ENCODE results near the gene DYNC2I2.

Gene DYNC2I2

GRCh38 chr9:128637656-128638055 is 19.0 kb downstream of the DYNC2I2 start:
- Histone ChIP-seq H3F3A (ENCODE audit: insufficient read depth, low read length) (no peaks in the 10 kb centered on the region), H3K4me1 (ENCODE audit: low read length) (no peaks in the 10 kb centered on the region), H3K27me3 (replicated peaks; ENCODE audit: insufficient read depth, low read length) (no peaks in the 10 kb centered on the region), H3K4me3 (ENCODE audit: low read length) (no peak overlapping the region), H3K36me3 (replicated peaks; ENCODE audit: insufficient read depth, low read length) (peaks cover 4% of the 10 kb centered on the region; the same call in 1 of the 2 replicates), H2AFZ (ENCODE audit: low read length) (no peak overlapping the region), H3K27ac (ENCODE audit: low read length) (no peak overlapping the region), H3K9ac (ENCODE audit: low read length) (no peak overlapping the region), H3K79me2 (ENCODE audit: low read length) (peaks cover 7% of the 10 kb centered on the region; the same call in 1 of the 2 replicates), H4K20me1 (ENCODE audit: insufficient read depth, low read length) (no peaks in the 10 kb centered on the region), H3K9me2 (replicated peaks; ENCODE audit: insufficient read depth, low read length) (no peaks in the 10 kb centered on the region), H3K9me3 (replicated peaks; ENCODE audit: insufficient read depth, low read length) (no peaks in the 10 kb centered on the region), H3K4me2 (ENCODE audit: low read depth, low read length) (no peak overlapping the region)
- TF ChIP-seq EZH2phosphoT487 (IDR thresholded peaks at IDR 0.05; ENCODE audit: low read length) (no peak), CTCF (IDR thresholded peaks at IDR 0.05; ENCODE audit: low read length) (no peak), EZH2 (optimal IDR thresholded peaks at IDR 0.05; ENCODE audit: low read depth, low read length) (no peak)
- no peak for DNase-seq

DNA sequence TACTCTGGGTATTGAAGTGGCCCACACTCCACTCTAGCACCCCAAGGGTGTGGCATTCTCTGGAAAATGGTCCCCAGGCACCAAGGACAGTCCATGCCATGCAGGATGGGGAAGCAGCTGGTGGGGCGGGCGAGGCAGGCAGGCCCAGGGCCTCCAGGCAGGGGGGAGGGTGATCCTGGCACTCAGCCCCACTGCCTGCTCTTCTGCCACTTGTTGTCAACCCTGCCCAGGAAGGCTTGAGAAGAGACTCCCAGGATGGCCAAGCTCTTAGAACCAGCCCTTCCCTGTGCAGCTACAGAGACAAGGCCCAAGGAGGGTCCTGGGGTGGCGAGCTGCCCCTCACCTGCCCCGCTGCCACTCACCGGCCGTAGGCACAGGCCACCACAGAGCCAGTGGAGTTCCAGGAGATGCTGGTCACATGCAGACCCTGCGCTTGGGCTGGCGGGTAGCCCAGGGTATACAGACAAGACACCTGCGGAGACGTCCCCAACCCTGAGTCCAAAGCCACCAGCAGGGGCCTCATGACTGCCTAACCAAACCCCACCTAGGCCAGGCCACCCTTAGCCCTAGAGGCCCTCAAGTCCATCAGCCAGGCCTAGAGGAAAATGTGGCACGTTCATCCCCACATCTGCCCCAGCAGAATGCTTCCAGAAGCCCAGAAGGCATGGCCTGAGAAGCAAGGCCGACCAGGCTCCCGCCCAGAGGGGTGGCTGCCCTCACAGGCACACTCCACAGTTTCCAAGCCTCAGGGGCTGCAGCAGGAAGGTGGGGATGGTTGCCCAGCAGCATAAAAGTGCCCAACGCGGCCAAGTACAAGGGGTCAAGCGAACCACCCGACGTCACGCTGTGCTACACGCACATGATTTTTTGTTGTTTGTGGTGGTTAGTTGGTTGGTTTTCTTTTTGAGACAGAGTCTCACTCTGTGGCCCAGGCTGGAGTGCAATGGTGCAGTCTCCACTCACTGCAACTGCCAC is 19.8 kb downstream of the DYNC2I2 start:
- Histone ChIP-seq H3K36me3 (replicated peaks; ENCODE audit: insufficient read depth, low read length) (peaks cover 7% of the 10 kb centered on the region; the same call in 1 of the 2 replicates), H3K9me2 (replicated peaks; ENCODE audit: insufficient read depth, low read length) (no peaks in the 10 kb centered on the region), H3K9ac (ENCODE audit: low read length) (no peak overlapping the region), H3K27ac (ENCODE audit: low read length) (no peak overlapping the region), H3F3A (ENCODE audit: insufficient read depth, low read length) (no peaks in the 10 kb centered on the region), H3K9me3 (replicated peaks; ENCODE audit: insufficient read depth, low read length) (no peaks in the 10 kb centered on the region), H3K4me1 (ENCODE audit: low read length) (no peaks in the 10 kb centered on the region), H2AFZ (ENCODE audit: low read length) (no peak overlapping the region), H3K4me2 (ENCODE audit: low read depth, low read length) (no peak overlapping the region), H3K27me3 (replicated peaks; ENCODE audit: insufficient read depth, low read length) (no peaks in the 10 kb centered on the region), H3K4me3 (ENCODE audit: low read length) (no peak overlapping the region), H4K20me1 (ENCODE audit: insufficient read depth, low read length) (no peaks in the 10 kb centered on the region), H3K79me2 (ENCODE audit: low read length) (peaks cover 7% of the 10 kb centered on the region; the same call in 1 of the 2 replicates)
- no peak for TF ChIP-seq CTCF (IDR thresholded peaks at IDR 0.05; ENCODE audit: low read length)
- TF ChIP-seq EZH2 (optimal IDR thresholded peaks at IDR 0.05; ENCODE audit: low read depth, low read length) = no peak
- TF ChIP-seq EZH2phosphoT487 (IDR thresholded peaks at IDR 0.05; ENCODE audit: low read length) = no peak
- no peak for DNase-seq

DNA sequence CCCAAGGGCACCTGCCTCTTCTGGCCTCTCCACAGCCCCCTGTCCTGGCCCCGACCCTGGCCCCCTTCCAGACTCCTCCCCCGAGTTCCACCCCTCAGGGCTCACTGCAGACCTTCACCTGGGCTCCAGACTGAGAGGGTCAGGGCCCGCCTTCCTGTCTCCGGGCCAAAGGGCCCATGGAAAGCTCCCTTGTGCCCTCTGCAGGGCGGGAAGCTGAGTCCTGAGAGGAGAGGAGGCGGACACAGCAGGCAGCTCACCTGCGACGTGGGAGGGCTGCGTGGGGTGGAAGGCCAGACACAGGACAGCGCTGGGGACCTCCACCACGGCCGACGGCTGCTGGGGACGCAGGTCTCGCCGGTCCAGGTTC is 20.6 kb downstream of the DYNC2I2 start:
- H3K27ac ChIP-seq (ENCODE audit: low read length) = no peak overlapping the region

More for the DNA sequence above, 20.6 kb downstream of the DYNC2I2 start:
- Histone ChIP-seq H3K79me2 (ENCODE audit: low read length) (peaks cover under 1% of the 10 kb centered on the region; the same call in 1 of the 2 replicates), H3K4me1 (ENCODE audit: low read length) (no peaks in the 10 kb centered on the region), H3K9me2 (replicated peaks; ENCODE audit: insufficient read depth, low read length) (no peaks in the 10 kb centered on the region), H3F3A (ENCODE audit: insufficient read depth, low read length) (no peaks in the 10 kb centered on the region), H3K36me3 (replicated peaks; ENCODE audit: insufficient read depth, low read length) (peaks cover 7% of the 10 kb centered on the region; the same call in 1 of the 2 replicates), H2AFZ (ENCODE audit: low read length) (no peak overlapping the region), H3K4me2 (ENCODE audit: low read depth, low read length) (no peak overlapping the region), H3K4me3 (ENCODE audit: low read length) (no peak overlapping the region), H3K9ac (ENCODE audit: low read length) (no peak overlapping the region), H4K20me1 (ENCODE audit: insufficient read depth, low read length) (no peaks in the 10 kb centered on the region), H3K9me3 (replicated peaks; ENCODE audit: insufficient read depth, low read length) (no peaks in the 10 kb centered on the region), H3K27me3 (replicated peaks; ENCODE audit: insufficient read depth, low read length) (no peaks in the 10 kb centered on the region)
- no peak for TF ChIP-seq EZH2phosphoT487 (IDR thresholded peaks at IDR 0.05; ENCODE audit: low read length)
- no peak for TF ChIP-seq EZH2 (optimal IDR thresholded peaks at IDR 0.05; ENCODE audit: low read depth, low read length)
- TF ChIP-seq CTCF (IDR thresholded peaks at IDR 0.05; ENCODE audit: low read length) = no peak
- no peak for DNase-seq

Measured in MM.1S (cell line).